Limb (tissue), 2 donors: Measurements from ENCODE around the gene NXPH4.

ENCODE experiments used
- DNase-seq, 2 donors: peaks; one replicate each; pipeline ENCODE4 v3.0.0-alpha.2; 2016; ENCODE audit errors: extremely low spot score in 2 of 2

Gene NXPH4

GRCh38 chr12:57183939-57184725 is 32.5 kb upstream of the NXPH4 start:
- no peak for DNase-seq

DNA sequence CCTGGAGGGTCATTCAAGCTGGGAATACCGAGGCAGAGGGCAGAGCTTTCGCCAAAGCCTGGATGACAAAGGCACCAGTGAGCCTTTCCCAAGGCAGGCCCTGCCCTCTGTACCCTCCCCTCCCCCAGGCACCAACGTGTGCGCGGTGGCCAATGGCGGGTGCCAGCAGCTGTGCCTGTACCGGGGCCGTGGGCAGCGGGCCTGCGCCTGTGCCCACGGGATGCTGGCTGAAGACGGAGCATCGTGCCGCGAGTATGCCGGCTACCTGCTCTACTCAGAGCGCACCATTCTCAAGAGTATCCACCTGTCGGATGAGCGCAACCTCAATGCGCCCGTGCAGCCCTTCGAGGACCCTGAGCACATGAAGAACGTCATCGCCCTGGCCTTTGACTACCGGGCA is 31.2 kb upstream of the NXPH4 start:
- DNase-seq = no peak

- DNase-seq = no peak
These were observed 30.6 kb upstream of the NXPH4 start for GRCh38 chr12:57185906-57186508.

GRCh38 chr12:57187222-57188089 is 29.1 kb upstream of the NXPH4 start:
- no peak for DNase-seq

DNA sequence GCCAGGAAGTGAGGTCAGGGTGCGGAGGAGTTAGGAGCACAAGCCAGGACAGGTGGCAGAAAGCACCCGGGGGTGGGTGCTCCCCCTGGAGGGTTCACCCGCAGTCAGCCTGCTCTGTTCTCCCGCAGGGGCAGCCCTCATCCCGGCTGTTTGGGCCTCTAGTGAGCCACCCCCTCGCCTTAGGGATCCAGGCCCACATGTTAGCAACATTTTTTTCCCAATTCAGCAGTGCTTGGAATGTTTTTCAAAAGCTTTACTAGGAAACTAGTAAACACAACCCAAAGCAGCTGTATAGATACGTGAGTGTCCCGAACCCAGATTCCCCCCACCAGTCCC is 28.5 kb upstream of the NXPH4 start:
- DNase-seq = no peak

DNA sequence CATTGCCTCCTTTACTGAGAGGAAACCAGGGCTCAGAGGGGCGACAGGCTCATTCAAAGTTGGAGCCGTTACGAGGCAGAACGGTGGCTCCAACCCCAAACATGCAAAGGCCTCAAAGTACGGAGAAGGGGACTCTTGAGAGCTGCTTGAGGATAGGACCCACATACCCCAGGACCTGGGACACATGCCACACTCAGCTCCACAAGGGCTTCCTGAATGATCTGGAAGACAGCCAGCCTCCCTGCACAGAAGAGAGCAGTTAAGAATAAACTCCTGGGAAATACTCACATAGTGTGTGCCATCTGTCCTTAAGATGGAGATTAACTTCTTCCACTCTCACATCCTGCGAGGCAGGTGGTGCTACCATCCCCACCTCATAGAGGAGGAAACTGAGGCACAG is 26.6 kb upstream of the NXPH4 start:
- DNase-seq = no peak

GRCh38 chr12:57190821-57191220 is 25.8 kb upstream of the NXPH4 start:
- no peak for DNase-seq

DNA sequence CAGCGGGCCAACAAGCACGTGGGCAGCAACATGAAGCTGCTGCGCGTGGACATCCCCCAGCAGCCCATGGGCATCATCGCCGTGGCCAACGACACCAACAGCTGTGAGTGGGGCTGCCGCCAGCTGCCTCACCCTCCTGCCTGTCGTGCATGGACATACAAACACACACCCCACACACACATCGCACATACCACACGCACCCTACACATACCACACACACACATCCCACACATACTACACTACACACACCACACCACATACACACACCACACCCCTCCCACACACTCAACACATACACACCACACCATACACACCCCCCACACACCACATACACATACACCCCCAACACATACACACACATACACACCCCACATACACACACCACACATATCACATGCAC is 25.2 kb upstream of the NXPH4 start:
- DNase-seq = no peak

- DNase-seq = no peak
These were observed 23.7 kb upstream of the NXPH4 start for GRCh38 chr12:57192920-57193319.

DNA sequence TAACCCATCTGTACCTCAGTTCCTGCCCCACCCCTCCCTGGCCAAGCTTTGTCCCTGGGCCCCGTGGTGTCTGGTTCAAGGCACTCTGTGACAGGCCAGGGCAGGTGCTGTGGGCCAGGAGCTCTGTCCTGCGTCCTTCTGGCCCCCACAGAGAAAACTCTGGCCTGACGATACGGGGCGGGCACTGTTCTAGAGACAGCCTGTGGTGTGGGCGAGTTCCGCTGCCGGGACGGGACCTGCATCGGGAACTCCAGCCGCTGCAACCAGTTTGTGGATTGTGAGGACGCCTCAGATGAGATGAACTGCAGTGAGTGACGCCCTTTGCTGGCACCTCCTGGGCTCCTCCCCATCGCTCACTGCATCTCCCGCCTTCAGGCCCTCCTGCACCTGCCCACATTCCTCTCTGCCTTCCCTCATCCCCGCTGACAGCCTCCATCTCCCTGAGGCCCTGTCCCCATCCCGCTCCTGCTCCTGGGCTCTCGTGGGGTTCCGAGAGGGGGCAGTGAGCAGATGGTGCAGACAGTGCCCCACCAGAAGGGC is 22.8 kb upstream of the NXPH4 start:
- no peak for DNase-seq

DNA sequence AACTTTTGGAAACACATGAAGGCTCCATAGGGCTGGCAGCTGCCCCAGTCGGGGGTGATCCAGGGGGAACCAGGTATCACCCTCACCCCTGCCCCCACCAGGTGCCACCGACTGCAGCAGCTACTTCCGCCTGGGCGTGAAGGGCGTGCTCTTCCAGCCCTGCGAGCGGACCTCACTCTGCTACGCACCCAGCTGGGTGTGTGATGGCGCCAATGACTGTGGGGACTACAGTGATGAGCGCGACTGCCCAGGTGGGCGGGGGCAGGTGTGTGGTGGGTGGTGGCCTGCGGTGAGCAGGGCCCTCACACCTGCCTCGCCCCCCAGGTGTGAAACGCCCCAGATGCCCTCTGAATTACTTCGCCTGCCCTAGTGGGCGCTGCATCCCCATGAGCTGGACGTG is 22.3 kb upstream of the NXPH4 start:
- no peak for DNase-seq

DNA sequence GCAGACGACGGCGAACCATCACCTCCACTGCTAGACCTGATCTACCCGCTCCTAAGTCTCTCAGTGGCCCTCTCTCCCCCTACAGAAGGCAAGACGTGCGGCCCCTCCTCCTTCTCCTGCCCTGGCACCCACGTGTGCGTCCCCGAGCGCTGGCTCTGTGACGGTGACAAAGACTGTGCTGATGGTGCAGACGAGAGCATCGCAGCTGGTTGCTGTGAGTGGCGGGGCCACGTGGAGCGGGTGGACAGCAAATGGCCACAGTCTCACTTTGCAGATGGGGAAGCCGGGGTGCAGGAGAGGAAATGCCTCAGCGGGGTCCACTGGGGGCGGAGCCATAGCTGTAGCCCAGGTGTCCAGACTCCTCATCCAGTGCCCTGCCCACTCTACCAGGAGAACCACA is 21.4 kb upstream of the NXPH4 start:
- DNase-seq = no peak

DNA sequence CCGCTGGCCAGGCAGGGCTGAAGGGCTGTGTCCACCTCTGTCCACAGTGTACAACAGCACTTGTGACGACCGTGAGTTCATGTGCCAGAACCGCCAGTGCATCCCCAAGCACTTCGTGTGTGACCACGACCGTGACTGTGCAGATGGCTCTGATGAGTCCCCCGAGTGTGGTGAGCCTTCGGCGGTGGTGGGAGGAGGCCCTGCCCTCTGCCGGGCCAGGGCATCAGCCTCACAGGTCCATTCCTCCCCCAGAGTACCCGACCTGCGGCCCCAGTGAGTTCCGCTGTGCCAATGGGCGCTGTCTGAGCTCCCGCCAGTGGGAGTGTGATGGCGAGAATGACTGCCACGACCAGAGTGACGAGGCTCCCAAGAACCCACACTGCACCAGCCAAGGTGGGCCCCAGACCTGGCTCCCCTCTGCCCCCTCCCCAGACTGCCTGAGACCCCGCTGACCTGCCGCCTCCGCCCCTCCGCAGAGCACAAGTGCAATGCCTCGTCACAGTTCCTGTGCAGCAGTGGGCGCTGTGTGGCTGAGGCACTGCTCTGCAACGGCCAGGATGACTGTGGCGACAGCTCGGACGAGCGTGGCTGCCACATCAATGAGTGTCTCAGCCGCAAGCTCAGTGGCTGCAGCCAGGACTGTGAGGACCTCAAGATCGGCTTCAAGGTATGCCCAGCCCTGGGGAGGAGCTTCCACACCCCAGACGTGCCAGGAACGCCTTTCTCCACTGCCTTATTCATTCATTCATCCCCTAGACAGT is 20.8 kb upstream of the NXPH4 start:
- no peak for DNase-seq

DNA sequence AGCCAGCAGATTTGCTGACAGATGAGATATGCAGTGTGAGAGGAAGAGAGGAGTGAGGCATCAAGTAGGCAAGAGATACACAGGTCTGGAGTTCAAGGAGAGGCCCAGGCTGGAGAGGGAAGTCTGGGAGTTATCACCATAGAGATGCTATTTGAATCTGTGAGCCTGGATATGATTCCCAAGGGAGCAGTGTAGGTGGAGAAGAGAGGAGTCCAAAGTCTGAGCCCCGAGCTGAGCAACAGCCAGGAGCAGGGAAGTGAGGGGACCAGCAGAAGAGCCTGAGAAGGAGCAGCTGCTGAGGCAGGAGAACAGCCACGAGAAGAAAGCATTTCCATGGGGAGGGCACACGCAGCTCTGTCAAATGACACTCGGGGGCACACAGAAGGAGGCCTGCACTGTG is 20.2 kb upstream of the NXPH4 start:
- no peak for DNase-seq

DNA sequence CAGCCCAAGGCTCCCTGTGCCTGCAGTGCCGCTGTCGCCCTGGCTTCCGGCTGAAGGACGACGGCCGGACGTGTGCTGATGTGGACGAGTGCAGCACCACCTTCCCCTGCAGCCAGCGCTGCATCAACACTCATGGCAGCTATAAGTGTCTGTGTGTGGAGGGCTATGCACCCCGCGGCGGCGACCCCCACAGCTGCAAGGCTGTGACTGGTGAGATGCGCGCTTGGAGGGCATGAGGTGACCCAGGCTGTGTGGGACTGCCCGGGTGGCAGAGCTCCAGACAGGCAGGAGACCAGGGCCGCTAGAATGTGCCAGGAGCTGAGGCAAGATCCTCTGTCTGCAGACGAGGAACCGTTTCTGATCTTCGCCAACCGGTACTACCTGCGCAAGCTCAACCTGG is 19.6 kb upstream of the NXPH4 start:
- DNase-seq = no peak

GRCh38 chr12:57198329-57198728 is 18.3 kb upstream of the NXPH4 start:
- no peak for DNase-seq

DNA sequence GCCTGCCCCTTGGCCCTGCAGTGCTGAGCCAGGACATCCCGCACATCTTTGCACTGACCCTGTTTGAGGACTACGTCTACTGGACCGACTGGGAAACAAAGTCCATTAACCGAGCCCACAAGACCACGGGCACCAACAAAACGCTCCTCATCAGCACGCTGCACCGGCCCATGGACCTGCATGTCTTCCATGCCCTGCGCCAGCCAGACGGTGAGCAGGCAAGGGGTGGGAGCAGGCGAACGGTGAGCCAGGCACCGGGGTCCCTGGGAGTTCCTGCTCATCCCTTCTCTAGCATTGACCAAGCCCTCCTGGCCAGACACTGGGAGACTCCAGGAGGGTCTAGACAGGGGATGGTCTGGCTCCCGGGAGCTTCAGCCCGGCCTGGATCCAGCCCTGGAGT is 17.4 kb upstream of the NXPH4 start:
- DNase-seq = no peak

- no peak for DNase-seq
These were observed 16.1 kb upstream of the NXPH4 start for GRCh38 chr12:57200497-57200896.

- DNase-seq = no peak
These were observed 15.4 kb upstream of the NXPH4 start for GRCh38 chr12:57201219-57201618.

GRCh38 chr12:57201631-57202030 is 15.0 kb upstream of the NXPH4 start:
- DNase-seq = no peak

DNA sequence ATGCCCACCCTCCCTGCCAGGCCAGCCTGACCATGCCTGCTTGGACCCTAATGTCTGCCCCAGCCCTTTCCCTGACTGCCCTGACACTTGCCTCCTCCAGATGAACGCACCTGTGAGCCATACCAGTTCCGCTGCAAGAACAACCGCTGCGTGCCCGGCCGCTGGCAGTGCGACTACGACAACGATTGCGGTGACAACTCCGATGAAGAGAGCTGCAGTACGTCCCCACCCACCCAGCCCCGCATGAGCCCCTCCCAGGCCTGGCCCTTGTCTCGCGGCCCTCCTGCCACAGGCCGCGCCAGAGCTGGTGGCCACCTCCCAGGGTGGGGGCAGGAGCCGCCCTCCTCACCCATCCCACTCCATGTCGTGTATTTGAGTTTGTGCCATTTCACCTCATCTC is 14.3 kb upstream of the NXPH4 start:
- DNase-seq = no peak

DNA sequence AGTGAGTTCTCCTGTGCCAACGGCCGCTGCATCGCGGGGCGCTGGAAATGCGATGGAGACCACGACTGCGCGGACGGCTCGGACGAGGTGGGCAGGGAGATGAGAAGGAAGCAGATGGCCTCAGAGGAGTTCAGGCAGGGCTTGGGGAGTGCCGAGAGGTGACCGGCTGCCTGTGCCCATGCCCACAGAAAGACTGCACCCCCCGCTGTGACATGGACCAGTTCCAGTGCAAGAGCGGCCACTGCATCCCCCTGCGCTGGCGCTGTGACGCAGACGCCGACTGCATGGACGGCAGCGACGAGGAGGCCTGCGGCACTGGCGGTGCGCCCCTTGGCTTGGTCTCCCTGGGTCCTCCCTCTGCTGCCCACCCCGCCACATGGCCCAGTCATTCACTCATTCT is 13.4 kb upstream of the NXPH4 start:
- no peak for DNase-seq
